Frontal cortex (tissue), 4 donors: Measurements from ENCODE around the gene IGSF21. TPM values are rescaled to one million over a fixed set of nuclear protein-coding genes. Genes with fewer than 3 reads are reported as not detected.

Experiments
- DNase-seq, 2 donors: peaks; one replicate each; pipeline ENCODE4 v3.0.0; 2012; ENCODE audit warnings: low spot score in 2 of 2
- FAIRE-seq: peaks from 2 replicates; lab custom pipeline; 2012; peaks lifted over from hg19 to GRCh38; lab: Jason Lieb, UNC
- total RNA-seq: library from RNA; depleted of rRNA; stranded (reverse); fragments of >200 nt; gene quantifications from one replicate; pipeline ENCODE4 v1.2.3, GENCODE V29; 2014
- donor health status: control.
- donor health status: control.
- donor health status: control.

The IGSF21 gene
- total RNA-seq, 1 donor from 2014 or later: 31.0 TPM

GRCh38 chr1:18093646-18094045, 14.0 kb upstream of the IGSF21 start:
- FAIRE-seq: no peak
- no peak for DNase-seq

- FAIRE-seq: no peak
- DNase-seq: no peak
Measured at GRCh38 chr1:18094096-18094495, 13.5 kb upstream of the IGSF21 start.

GRCh38 chr1:18097206-18097605, 10.4 kb upstream of the IGSF21 start:
- DNase-seq: no peak
- FAIRE-seq: no peak

- FAIRE-seq: no peak
- no peak for DNase-seq
Measured at GRCh38 chr1:18099026-18099425, 8.6 kb upstream of the IGSF21 start.

- FAIRE-seq: no peak
- DNase-seq: no peak
Measured at GRCh38 chr1:18100060-18100459, 7.5 kb upstream of the IGSF21 start.

- DNase-seq: peak in 1 of 2 donors; percentile 71
- no peak for FAIRE-seq
Measured at GRCh38 chr1:18100491-18101063, 7.0 kb upstream of the IGSF21 start.

GRCh38 chr1:18101508-18101907, 6.1 kb upstream of the IGSF21 start:
- no peak for DNase-seq
- FAIRE-seq: no peak

GRCh38 chr1:18103788-18104421, 3.7 kb upstream of the IGSF21 start:
- no peak for FAIRE-seq
- DNase-seq: no peak

GRCh38 chr1:18104546-18105100, 3.0 kb upstream of the IGSF21 start:
- FAIRE-seq: no peak
- DNase-seq: no peak

- FAIRE-seq: no peak
Measured at GRCh38 chr1:18105196-18105595, 2.4 kb upstream of the IGSF21 start.

GRCh38 chr1:18108299-18109057, 880 bp downstream of the IGSF21 start:
- DNase-seq (no peak), FAIRE-seq (no peak)

More at GRCh38 chr1:18105196-18105595, 2.4 kb upstream of the IGSF21 start:
- no peak for DNase-seq

- no peak for DNase-seq
Measured at GRCh38 chr1:18109058-18109755, 1.6 kb downstream of the IGSF21 start.

GRCh38 chr1:18109756-18110597, 2.4 kb downstream of the IGSF21 start:
- FAIRE-seq (no peak), DNase-seq (peak; percentile 57 to 61)

More at GRCh38 chr1:18109058-18109755, 1.6 kb downstream of the IGSF21 start:
- no peak for FAIRE-seq

GRCh38 chr1:18110598-18110939, 3.0 kb downstream of the IGSF21 start:
- FAIRE-seq: no peak
- no peak for DNase-seq

- DNase-seq: peak in 1 of 2 donors; percentile 55
- no peak for FAIRE-seq
Measured at GRCh38 chr1:18110968-18111367, 3.4 kb downstream of the IGSF21 start.

GRCh38 chr1:18111605-18112297, 4.2 kb downstream of the IGSF21 start:
- no peak for DNase-seq

GRCh38 chr1:18112611-18113010, 5.0 kb downstream of the IGSF21 start:
- DNase-seq (no peak), FAIRE-seq (no peak)

More at GRCh38 chr1:18111605-18112297, 4.2 kb downstream of the IGSF21 start:
- FAIRE-seq: no peak

GRCh38 chr1:18114726-18115410, 7.3 kb downstream of the IGSF21 start:
- no peak for FAIRE-seq
- no peak for DNase-seq
